Fibroblast of lung (primary cell): ENCODE data around the gene MTSS2.

Experiments used
- CTCF ChIP-seq, 2 donors: IDR thresholded peaks in 1 of 2; conservative IDR thresholded peaks in 1 of 2; 1 replicate in 1 of 2; 2 replicates in 1 of 2; pipeline ENCODE4 v1.5.1; 2011 to 2012; ENCODE audit warnings: low read length in 2 of 2, control low read depth in 1 of 2, inconsistent platforms in 1 of 2, low read depth in 1 of 2, mild to moderate bottlenecking in 1 of 2
- EZH2 ChIP-seq: IDR thresholded peaks from 2 replicates; pipeline ENCODE4 v1.5.1; 2012; ENCODE audit warnings: low read length, control low read depth, mild to moderate bottlenecking; ENCODE audit errors: missing control alignments

- TF ChIP-seq CTCF (conservative IDR thresholded peaks at IDR 0.05 in 1 of 2, IDR thresholded peaks at IDR 0.05 in 1 of 2; ENCODE audit: low read depth in 1 of 2, low read length in 2 of 2) = no peak
- no peak for TF ChIP-seq EZH2
Observed at GRCh38 chr16:70701596-70701995, 15.7 kb upstream of the MTSS2 start.
